Measurements from ENCODE around the gene ABCA3. TPM values are rescaled to one million over a fixed set of nuclear protein-coding genes. Genes with fewer than 3 reads are reported as not detected.

ABCA3 gene
- total RNA-seq, 1 experiment from 2014 or later, result 58.4 TPM

DNA sequence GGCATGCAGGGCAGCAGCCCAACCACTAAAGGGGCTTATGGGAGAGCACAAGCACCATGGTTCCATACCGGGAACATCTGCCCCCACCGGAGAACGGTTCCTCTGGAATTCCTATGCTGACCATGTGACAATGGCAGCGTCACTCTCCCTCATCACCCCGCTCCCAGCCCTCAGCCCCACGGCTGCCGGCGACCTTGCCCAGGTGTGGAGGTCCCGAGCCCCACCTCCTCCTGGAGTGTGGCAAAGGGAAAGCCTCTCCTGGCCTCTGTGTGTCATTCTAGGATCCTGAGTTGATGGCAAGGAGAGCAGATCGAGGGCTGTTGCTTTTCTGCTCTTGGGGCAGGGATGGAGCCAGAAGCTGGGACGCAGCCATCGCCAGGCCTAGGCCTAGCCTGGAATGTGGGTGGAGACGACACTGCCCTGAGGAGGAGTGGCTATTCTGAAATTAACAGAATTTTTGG lies 54.8 kb downstream of the ABCA3 start:
- no peak for TF ChIP-seq SIN3A (IDR thresholded peaks at IDR 0.05; ENCODE audit: borderline replicate concordance, insufficient read depth, low read depth, low read length)
- TF ChIP-seq POLR2AphosphoS5 (IDR thresholded peaks at IDR 0.05; ENCODE audit: low read depth, low read length), result no peak
- no peak for TF ChIP-seq TCF7L2 (IDR thresholded peaks at IDR 0.05; ENCODE audit: low read depth, low read length)
- TF ChIP-seq CTCF (IDR thresholded peaks at IDR 0.05), result no peak
- TF ChIP-seq, protein P1, sequence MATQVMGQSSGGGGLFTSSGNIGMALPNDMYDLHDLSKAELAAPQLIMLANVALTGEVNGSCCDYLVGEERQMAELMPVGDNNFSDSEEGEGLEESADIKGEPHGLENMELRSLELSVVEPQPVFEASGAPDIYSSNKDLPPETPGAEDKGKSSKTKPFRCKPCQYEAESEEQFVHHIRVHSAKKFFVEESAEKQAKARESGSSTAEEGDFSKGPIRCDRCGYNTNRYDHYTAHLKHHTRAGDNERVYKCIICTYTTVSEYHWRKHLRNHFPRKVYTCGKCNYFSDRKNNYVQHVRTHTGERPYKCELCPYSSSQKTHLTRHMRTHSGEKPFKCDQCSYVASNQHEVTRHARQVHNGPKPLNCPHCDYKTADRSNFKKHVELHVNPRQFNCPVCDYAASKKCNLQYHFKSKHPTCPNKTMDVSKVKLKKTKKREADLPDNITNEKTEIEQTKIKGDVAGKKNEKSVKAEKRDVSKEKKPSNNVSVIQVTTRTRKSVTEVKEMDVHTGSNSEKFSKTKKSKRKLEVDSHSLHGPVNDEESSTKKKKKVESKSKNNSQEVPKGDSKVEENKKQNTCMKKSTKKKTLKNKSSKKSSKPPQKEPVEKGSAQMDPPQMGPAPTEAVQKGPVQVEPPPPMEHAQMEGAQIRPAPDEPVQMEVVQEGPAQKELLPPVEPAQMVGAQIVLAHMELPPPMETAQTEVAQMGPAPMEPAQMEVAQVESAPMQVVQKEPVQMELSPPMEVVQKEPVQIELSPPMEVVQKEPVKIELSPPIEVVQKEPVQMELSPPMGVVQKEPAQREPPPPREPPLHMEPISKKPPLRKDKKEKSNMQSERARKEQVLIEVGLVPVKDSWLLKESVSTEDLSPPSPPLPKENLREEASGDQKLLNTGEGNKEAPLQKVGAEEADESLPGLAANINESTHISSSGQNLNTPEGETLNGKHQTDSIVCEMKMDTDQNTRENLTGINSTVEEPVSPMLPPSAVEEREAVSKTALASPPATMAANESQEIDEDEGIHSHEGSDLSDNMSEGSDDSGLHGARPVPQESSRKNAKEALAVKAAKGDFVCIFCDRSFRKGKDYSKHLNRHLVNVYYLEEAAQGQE (IDR thresholded peaks at IDR 0.05; ENCODE audit: insufficient read depth in 1 of 2, low read depth in 2 of 2, low read length in 1 of 2), result no peak
- ATAC-seq (no peak), DNase-seq (ENCODE audit: low read depth, low spot score) (no peak)
- ChIA-PET CTCF (no interaction called here), POLR2A (no interaction called here)
- intact Hi-C loops (cut with micrococcal nuclease; ENCODE audit: unreplicated experiment), result no loop called here
- Histone ChIP-seq H3K4me3 (ENCODE audit: low read depth in 2 of 2, low read length in 2 of 2) (no peak overlapping the region), H3K27me3 (ENCODE audit: control insufficient read depth, insufficient read depth, low read length) (no peaks in the 10 kb centered on the region), H3K36me3 (ENCODE audit: control insufficient read depth, insufficient read depth, low read length) (no peaks in the 10 kb centered on the region), H3K4me1 (ENCODE audit: control insufficient read depth, insufficient read depth, low read length) (no peaks in the 10 kb centered on the region), H3K9me3 (ENCODE audit: control insufficient read depth, insufficient read depth, low read depth, low read length) (no peaks in the 10 kb centered on the region), H3K27ac (ENCODE audit: low read length) (no peak overlapping the region)
- in situ Hi-C loops (cut with HindIII; ENCODE audit: low pct_unique_long_range_greater_than_20kb, low sequenced_read_pairs), result no loop called here
- no TSS peak for BruUV-seq (replicated peaks)

- TF ChIP-seq, protein P1 (IDR thresholded peaks at IDR 0.05; ENCODE audit: insufficient read depth in 1 of 2, low read depth in 2 of 2, low read length in 1 of 2), result no peak
- no peak for TF ChIP-seq CTCF (IDR thresholded peaks at IDR 0.05)
- TF ChIP-seq POLR2AphosphoS5 (IDR thresholded peaks at IDR 0.05; ENCODE audit: low read depth, low read length), result no peak
- no peak for TF ChIP-seq SIN3A (IDR thresholded peaks at IDR 0.05; ENCODE audit: borderline replicate concordance, insufficient read depth, low read depth, low read length)
- no peak for TF ChIP-seq TCF7L2 (IDR thresholded peaks at IDR 0.05; ENCODE audit: low read depth, low read length)
- ATAC-seq (no peak), DNase-seq (ENCODE audit: low read depth, low spot score) (no peak)
- no peak overlapping the region for H3K27ac ChIP-seq (ENCODE audit: low read length)
- H3K4me3 ChIP-seq (ENCODE audit: low read depth in 2 of 2, low read length in 2 of 2), result no peak overlapping the region
- H3K4me1 ChIP-seq (ENCODE audit: control insufficient read depth, insufficient read depth, low read length), result no peaks in the 10 kb centered on the region
- no peaks in the 10 kb centered on the region for H3K27me3 ChIP-seq (ENCODE audit: control insufficient read depth, insufficient read depth, low read length)
- ChIA-PET CTCF (interaction anchor here (0.7 kb wide), 1 partner anchor 34 kb away, joined by 3 read pairs; no protein-coding TSS in a partner anchor), POLR2A (no interaction called here)
- in situ Hi-C loops (cut with HindIII; ENCODE audit: low pct_unique_long_range_greater_than_20kb, low sequenced_read_pairs) (no loop called here), intact Hi-C loops (cut with micrococcal nuclease; ENCODE audit: unreplicated experiment) (no loop called here)
- H3K9me3 ChIP-seq (ENCODE audit: control insufficient read depth, insufficient read depth, low read depth, low read length), result no peaks in the 10 kb centered on the region
- no TSS peak for BruUV-seq (replicated peaks)
- H3K36me3 ChIP-seq (ENCODE audit: control insufficient read depth, insufficient read depth, low read length), result no peaks in the 10 kb centered on the region
Observed at GRCh38 chr16:2284797-2285576, 55.5 kb downstream of the ABCA3 start.
